Hepatocyte (in vitro differentiated cells): ENCODE data around the gene SAP30BP. TPM values are rescaled to one million over a fixed set of nuclear protein-coding genes. Genes with fewer than 3 reads are reported as not detected.
"Not testable (repeated sequence)": the region's sequence is repeated elsewhere in the genome, so short reads cannot be mapped to it uniquely, and the experiment has no call there.

ENCODE experiments used
- DNase-seq: peaks from one replicate; pipeline ENCODE4 v3.0.0-alpha.2; 2016; ENCODE audit warnings: low spot score
- H2AFZ ChIP-seq: fragments of 200-600 bp; sonication (generic); 2 replicates; pipeline ENCODE4 v1.6.0; 2016; ENCODE audit warnings: antibody characterized with exemption, mild to moderate bottlenecking
- H3K27ac ChIP-seq: fragments of 200-600 bp; sonication (generic); 2 replicates; pipeline ENCODE4 v1.5.1; 2016; ENCODE audit warnings: mild to moderate bottlenecking
- H3K27me3 ChIP-seq: fragments of 200-600 bp; sonication (generic); 2 replicates; pipeline ENCODE4 v1.6.1; 2016
- H3K36me3 ChIP-seq: fragments of 200-600 bp; sonication (generic); replicated peaks from 2 replicates; pipeline ENCODE4 v1.5.1; 2016; ENCODE audit warnings: low read depth; ENCODE audit not compliant: insufficient read depth
- H3K4me1 ChIP-seq: fragments of 200-600 bp; sonication (generic); 2 replicates; pipeline ENCODE4 v1.5.1; 2016; ENCODE audit warnings: mild to moderate bottlenecking, moderate library complexity; ENCODE audit not compliant: insufficient read depth
- H3K4me2 ChIP-seq: fragments of 200-600 bp; sonication (generic); 2 replicates; pipeline ENCODE4 v1.6.0; 2016
- H3K4me3 ChIP-seq: fragments of 200-600 bp; sonication (generic); 2 replicates; pipeline ENCODE4 v1.5.1; 2016; ENCODE audit warnings: mild to moderate bottlenecking
- H3K79me2 ChIP-seq: fragments of 200-600 bp; sonication (generic); 2 replicates; pipeline ENCODE4 v1.6.0; 2017; ENCODE audit warnings: mild to moderate bottlenecking
- H3K9me2 ChIP-seq: fragments of 200-600 bp; sonication (generic); replicated peaks from 2 replicates; pipeline ENCODE4 v1.6.0; 2017; ENCODE audit warnings: mild to moderate bottlenecking; ENCODE audit not compliant: insufficient read depth
- H3K9me3 ChIP-seq: fragments of 200-600 bp; sonication (generic); 2 replicates; pipeline ENCODE4 v1.5.1; 2016; ENCODE audit warnings: low read depth, mild to moderate bottlenecking
- H4K20me1 ChIP-seq: fragments of 200-600 bp; sonication (generic); 2 replicates; pipeline ENCODE4 v1.6.0; 2016; ENCODE audit warnings: mild to moderate bottlenecking; ENCODE audit not compliant: insufficient read depth, poor library complexity, severe bottlenecking
- EZH2 ChIP-seq: fragments of 200-600 bp; sonication (generic); IDR thresholded peaks from 2 replicates; pipeline ENCODE4 v1.6.1; 2016; ENCODE audit warnings: antibody characterized with exemption, mild to moderate bottlenecking, borderline replicate concordance
- EZH2phosphoT487 ChIP-seq: fragments of 200-600 bp; sonication (generic); IDR thresholded peaks from one replicate; pipeline ENCODE4 v1.6.1; 2018; ENCODE audit warnings: antibody characterized with exemption, mild to moderate bottlenecking, low read depth, moderate library complexity; ENCODE audit not compliant: unreplicated experiment, severe bottlenecking
- WGBS: methylation state at CpG from one replicate; pipeline ENCODE4 v1.1.6; 2016; ENCODE audit warnings: low lambda C conversion rate; ENCODE audit errors: missing lambda C conversion rate; 5-methylcytosine and 5-hydroxymethylcytosine counted together
- polyA plus RNA-seq: library from polyadenylated mRNA; unstranded; fragments of >200 nt; fragmentation: Nextera tagmentation; extraction: Ambion mirVana; gene quantifications from 2 replicates; pipeline ENCODE4 v1.2.1, GENCODE V29; 2016
- total RNA-seq: library from RNA; depleted of rRNA; stranded (reverse); fragments of >200 nt; gene quantifications from 2 replicates; pipeline ENCODE4 v1.2.3, GENCODE V29; 2014
- TF ChIP-seq, protein P1 (sequence below): fragments of 200-600 bp; sonication (generic); IDR thresholded peaks from 2 replicates; pipeline ENCODE4 v1.5.1; 2016; ENCODE audit warnings: antibody characterized with exemption, mild to moderate bottlenecking; ENCODE audit not compliant: poor library complexity

SAP30BP gene
- total and polyA plus RNA-seq, 2 experiments from 2014 or later = 67.5 to 89.9 TPM

DNA sequence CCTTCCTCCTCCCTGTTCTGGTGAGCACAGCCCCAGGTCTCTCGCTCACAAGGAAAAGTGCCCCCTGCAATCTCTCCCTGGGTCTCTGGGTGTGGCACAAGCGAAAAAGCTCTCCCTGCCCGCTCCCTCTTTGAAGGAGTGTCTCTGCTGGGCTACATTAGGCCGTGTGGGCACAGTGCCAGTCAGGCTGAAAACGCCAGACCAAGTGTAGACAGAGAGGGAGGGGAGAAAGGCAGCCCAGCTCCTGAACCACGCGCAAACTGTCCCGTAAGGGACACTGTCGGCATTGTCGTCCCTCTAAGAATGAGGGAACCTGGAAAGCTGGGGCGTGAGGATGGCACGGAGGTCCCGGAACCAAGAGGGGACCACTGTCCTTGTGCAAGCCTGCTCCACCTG, 30.0 kb upstream of the SAP30BP start:
- TF ChIP-seq, protein P1, sequence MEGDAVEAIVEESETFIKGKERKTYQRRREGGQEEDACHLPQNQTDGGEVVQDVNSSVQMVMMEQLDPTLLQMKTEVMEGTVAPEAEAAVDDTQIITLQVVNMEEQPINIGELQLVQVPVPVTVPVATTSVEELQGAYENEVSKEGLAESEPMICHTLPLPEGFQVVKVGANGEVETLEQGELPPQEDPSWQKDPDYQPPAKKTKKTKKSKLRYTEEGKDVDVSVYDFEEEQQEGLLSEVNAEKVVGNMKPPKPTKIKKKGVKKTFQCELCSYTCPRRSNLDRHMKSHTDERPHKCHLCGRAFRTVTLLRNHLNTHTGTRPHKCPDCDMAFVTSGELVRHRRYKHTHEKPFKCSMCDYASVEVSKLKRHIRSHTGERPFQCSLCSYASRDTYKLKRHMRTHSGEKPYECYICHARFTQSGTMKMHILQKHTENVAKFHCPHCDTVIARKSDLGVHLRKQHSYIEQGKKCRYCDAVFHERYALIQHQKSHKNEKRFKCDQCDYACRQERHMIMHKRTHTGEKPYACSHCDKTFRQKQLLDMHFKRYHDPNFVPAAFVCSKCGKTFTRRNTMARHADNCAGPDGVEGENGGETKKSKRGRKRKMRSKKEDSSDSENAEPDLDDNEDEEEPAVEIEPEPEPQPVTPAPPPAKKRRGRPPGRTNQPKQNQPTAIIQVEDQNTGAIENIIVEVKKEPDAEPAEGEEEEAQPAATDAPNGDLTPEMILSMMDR = no peak
- TF ChIP-seq EZH2phosphoT487 (no peak), EZH2 (no peak)
- no peaks in the 10 kb centered on the region for H3K9me2 ChIP-seq
- no peaks in the 10 kb centered on the region for H4K20me1 ChIP-seq
- H3K36me3 ChIP-seq = no peaks in the 10 kb centered on the region
- WGBS = 95% methylated on average over 13 of the region's 13 CpGs
- no peak overlapping the region for H3K4me2 ChIP-seq
- no peaks in the 10 kb centered on the region for H3K79me2 ChIP-seq
- H2AFZ ChIP-seq = no peak overlapping the region
- H3K4me1 ChIP-seq = peaks cover 30% of the 10 kb centered on the region
- no peak for DNase-seq
- no peaks in the 10 kb centered on the region for H3K27me3 ChIP-seq
- no peak overlapping the region for H3K27ac ChIP-seq
- H3K4me3 ChIP-seq = no peak overlapping the region
- no peaks in the 10 kb centered on the region for H3K9me3 ChIP-seq

DNA sequence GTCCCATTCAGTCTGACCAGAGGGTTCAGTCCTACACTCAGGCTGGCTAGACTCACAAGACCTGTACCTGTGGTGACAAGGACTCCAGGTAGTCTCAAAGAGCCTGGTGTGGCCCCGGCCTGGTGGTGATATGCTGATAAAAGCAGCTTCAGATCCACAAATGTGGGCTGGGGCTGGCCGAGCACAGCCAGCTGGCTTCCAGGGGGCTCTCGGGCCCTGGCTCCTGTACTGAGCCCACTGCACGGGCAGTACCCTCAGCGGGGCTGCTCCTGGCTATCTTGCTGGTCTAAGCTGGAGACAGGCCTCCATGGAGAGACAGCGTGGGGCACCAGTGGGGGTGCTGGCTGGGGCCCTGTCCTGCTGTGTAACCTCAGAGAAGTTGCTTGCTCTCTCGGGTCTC, 29.6 kb upstream of the SAP30BP start:
- Histone ChIP-seq H3K4me3 (no peak overlapping the region), H3K36me3 (no peaks in the 10 kb centered on the region), H3K4me1 (peaks cover 34% of the 10 kb centered on the region), H2AFZ (no peak overlapping the region), H3K27me3 (no peaks in the 10 kb centered on the region), H3K9me2 (no peaks in the 10 kb centered on the region), H3K27ac (no peak overlapping the region), H3K79me2 (no peaks in the 10 kb centered on the region), H3K4me2 (no peak overlapping the region), H3K9me3 (no peaks in the 10 kb centered on the region), H4K20me1 (no peaks in the 10 kb centered on the region)
- TF ChIP-seq, protein P1 = no peak
- no peak for DNase-seq
- 92% methylated on average over 7 of the region's 7 CpGs for WGBS

DNA sequence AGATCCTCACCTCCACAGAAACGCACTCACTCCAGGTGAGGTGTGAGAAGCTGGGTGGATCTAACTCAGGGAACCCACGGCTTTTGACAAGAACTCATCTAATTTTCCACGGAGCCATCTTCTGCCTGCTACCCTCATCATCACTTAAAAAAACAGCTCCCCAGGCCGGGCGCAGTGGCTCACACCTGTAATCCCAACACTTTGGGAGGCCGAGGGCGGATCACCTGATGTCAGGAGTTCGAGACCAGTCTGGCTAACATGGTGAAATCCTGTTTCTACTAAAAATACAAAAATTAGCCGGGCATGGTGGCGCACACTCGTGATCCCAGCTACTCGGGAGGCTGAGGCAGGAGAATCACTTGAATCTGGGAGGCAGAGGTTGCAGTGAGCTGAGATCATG, 29.1 kb upstream of the SAP30BP start:
- H3K36me3 ChIP-seq, H3K9me2 ChIP-seq, H3K27ac ChIP-seq, H3K9me3 ChIP-seq, H4K20me1 ChIP-seq, H3K79me2 ChIP-seq, H2AFZ ChIP-seq, H3K4me2 ChIP-seq, DNase-seq, H3K4me3 ChIP-seq, H3K27me3 ChIP-seq: not testable (repeated sequence)
- WGBS = 94% methylated on average over 12 of the region's 12 CpGs
- peaks cover 35% of the 10 kb centered on the region for H3K4me1 ChIP-seq

DNA sequence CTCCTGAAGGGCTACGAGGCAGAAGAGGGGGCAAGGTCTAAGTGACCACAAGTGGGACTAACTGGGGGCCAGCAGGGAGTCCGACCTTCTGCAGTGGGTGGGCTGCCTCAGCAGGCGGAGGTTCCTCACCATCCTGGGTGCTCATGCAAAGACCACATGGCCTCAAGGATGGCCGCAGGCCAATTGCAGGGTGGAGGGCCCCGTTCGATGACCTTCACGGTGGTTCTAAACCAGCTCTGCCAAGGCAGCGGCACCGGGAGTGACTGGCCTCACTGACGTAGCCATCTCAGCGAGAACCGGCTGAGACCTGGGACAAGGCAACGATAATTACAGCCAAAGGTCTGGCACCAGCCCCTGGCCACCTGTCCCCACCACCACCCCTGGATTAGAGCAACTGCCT, 28.2 kb upstream of the SAP30BP start:
- peaks cover 2% of the 10 kb centered on the region for H3K79me2 ChIP-seq
- H3K27me3 ChIP-seq = no peaks in the 10 kb centered on the region
- no peaks in the 10 kb centered on the region for H3K9me3 ChIP-seq
- no peak overlapping the region for H3K4me3 ChIP-seq
- H3K27ac ChIP-seq = no peak overlapping the region
- H3K4me1 ChIP-seq = peaks cover 28% of the 10 kb centered on the region
- TF ChIP-seq EZH2phosphoT487 = no peak
- TF ChIP-seq EZH2 = no peak
- TF ChIP-seq, protein P1 = no peak
- no peaks in the 10 kb centered on the region for H3K36me3 ChIP-seq
- no peak overlapping the region for H3K4me2 ChIP-seq
- DNase-seq = no peak
- no peak overlapping the region for H2AFZ ChIP-seq
- H3K9me2 ChIP-seq = no peaks in the 10 kb centered on the region
- 97% methylated on average over 13 of the region's 13 CpGs for WGBS
- H4K20me1 ChIP-seq = no peaks in the 10 kb centered on the region
